ENCODE results near the gene ABI1.

Gene ABI1

GRCh38 chr10:26809973-26810372, 50.8 kb downstream of the ABI1 start:
- DNase-seq (ENCODE audit: extremely low read depth, low read depth): no peak
- no peak for TF ChIP-seq CTCF (IDR thresholded peaks at IDR 0.05; ENCODE audit: low read depth, low read length)

GRCh38 chr10:26807532-26807931, 53.2 kb downstream of the ABI1 start:
- DNase-seq (ENCODE audit: extremely low read depth, low read depth): no peak
- no peak for TF ChIP-seq CTCF (IDR thresholded peaks at IDR 0.05; ENCODE audit: low read depth, low read length)

- no peak for TF ChIP-seq CTCF (IDR thresholded peaks at IDR 0.05; ENCODE audit: low read depth, low read length)
- no peak for DNase-seq (ENCODE audit: extremely low read depth, low read depth)
Observed at GRCh38 chr10:26806557-26806956, 54.2 kb downstream of the ABI1 start.

- TF ChIP-seq CTCF (IDR thresholded peaks at IDR 0.05; ENCODE audit: low read depth, low read length): no peak
- DNase-seq (ENCODE audit: extremely low read depth, low read depth): no peak
Observed at GRCh38 chr10:26805567-26806245, 55.1 kb downstream of the ABI1 start.

- no peak for TF ChIP-seq CTCF (IDR thresholded peaks at IDR 0.05; ENCODE audit: low read depth, low read length)
Observed at GRCh38 chr10:26804418-26805393, 56.1 kb downstream of the ABI1 start.

GRCh38 chr10:26803849-26804248, 56.9 kb downstream of the ABI1 start:
- TF ChIP-seq CTCF (IDR thresholded peaks at IDR 0.05; ENCODE audit: low read depth, low read length): no peak
- no peak for DNase-seq (ENCODE audit: extremely low read depth, low read depth)

More at GRCh38 chr10:26804418-26805393, 56.1 kb downstream of the ABI1 start:
- no peak for DNase-seq (ENCODE audit: extremely low read depth, low read depth)

GRCh38 chr10:26802527-26802926, 58.2 kb downstream of the ABI1 start:
- TF ChIP-seq CTCF (IDR thresholded peaks at IDR 0.05; ENCODE audit: low read depth, low read length): no peak
- DNase-seq (ENCODE audit: extremely low read depth, low read depth): no peak

Data from AG09319 (cell line).